OCI-LY3 (cell line): ENCODE results near the gene SELPLG.

ENCODE experiments used
- H2AFZ ChIP-seq: fragments of 200-600, 300-600 bp; shearing (Covaris generic); 2 replicates; pipeline ENCODE4 v1.6.0; 2014; ENCODE audit warnings: antibody characterized with exemption, low read depth, low read length
- H3K27ac ChIP-seq: fragments of 200-600, 300-600 bp; sonication (generic); 2 replicates; pipeline ENCODE4 v1.5.1; 2014; ENCODE audit warnings: mild to moderate bottlenecking, low read length, moderate library complexity, mixed read lengths
- H3K27me3 ChIP-seq: fragments of 200-600, 300-600 bp; sonication (generic); 2 replicates; pipeline ENCODE4 v1.6.1; 2014; ENCODE audit warnings: low read depth, low read length, mixed read lengths
- H3K36me3 ChIP-seq: fragments of 200-600, 300-600 bp; sonication (generic); replicated peaks from 2 replicates; pipeline ENCODE3; 2014; ENCODE audit warnings: low read depth, low read length, mixed read lengths
- H3K4me1 ChIP-seq: fragments of 300-600, 200-600 bp; sonication (generic); 2 replicates; pipeline ENCODE4 v1.6.1; 2014; ENCODE audit warnings: low read length, mixed read lengths
- H3K4me2 ChIP-seq: fragments of 200-600, 300-600 bp; sonication (generic); 2 replicates; pipeline ENCODE4 v1.6.1; 2014; ENCODE audit warnings: low read length, mixed read lengths
- H3K4me3 ChIP-seq: fragments of 300-600, 200-600 bp; sonication (generic); 2 replicates; pipeline ENCODE4 v1.5.1; 2014; ENCODE audit warnings: antibody characterized with exemption, mild to moderate bottlenecking, low read length, moderate library complexity
- H3K79me2 ChIP-seq: fragments of 300-600, 200-600 bp; shearing (Covaris generic); 2 replicates; pipeline ENCODE4 v1.6.1; 2014; ENCODE audit warnings: mild to moderate bottlenecking, low read length, mixed read lengths
- H3K9ac ChIP-seq: fragments of 300-600, 200-600 bp; shearing (Covaris generic); 2 replicates; pipeline ENCODE4 v1.6.0; 2014; ENCODE audit warnings: mild to moderate bottlenecking, low read length, moderate library complexity
- H3K9me3 ChIP-seq: fragments of 200-600, 300-600 bp; shearing (Covaris generic); 2 replicates; pipeline ENCODE4 v1.6.1; 2014; ENCODE audit warnings: low read length, mixed read lengths; ENCODE audit not compliant: insufficient read depth
- H4K20me1 ChIP-seq: fragments of 200-600, 300-600 bp; sonication (generic); 2 replicates; pipeline ENCODE4 v1.6.1; 2016; ENCODE audit warnings: low read length, mixed read lengths; ENCODE audit not compliant: insufficient read depth
- EZH2phosphoT487 ChIP-seq: fragments of 200-600 bp; shearing (Covaris generic); IDR thresholded peaks from 2 replicates; pipeline ENCODE4 v1.6.1; 2018; ENCODE audit warnings: antibody characterized with exemption, mixed run types, low read depth
- TF ChIP-seq, protein P1 (sequence below): fragments of 200-600, 300-600 bp; sonication (generic); IDR thresholded peaks from 2 replicates; pipeline ENCODE4 v1.5.1; 2014; ENCODE audit warnings: antibody characterized with exemption, low read length, low read depth

The SELPLG gene

DNA sequence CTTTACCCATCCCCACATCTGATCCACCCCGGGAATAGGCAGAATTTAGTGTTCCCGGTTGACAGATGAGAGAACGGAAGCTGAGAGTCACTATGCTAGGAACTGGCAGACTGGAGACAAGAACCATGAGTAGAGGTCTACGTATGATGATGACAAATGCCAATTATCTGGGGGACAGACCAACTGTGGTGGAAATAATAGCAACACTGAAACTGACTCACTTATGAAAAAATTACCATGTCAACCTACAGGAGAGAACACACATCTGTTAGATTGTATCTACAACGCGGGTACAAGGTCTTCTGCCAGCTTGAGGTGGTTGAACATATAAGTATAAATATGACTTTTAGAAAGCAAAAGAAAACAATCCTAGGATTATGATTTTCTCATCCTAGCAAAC, 15.4 kb upstream of the SELPLG start:
- H3K4me1 ChIP-seq: no peaks in the 10 kb centered on the region
- no peaks in the 10 kb centered on the region for H3K27me3 ChIP-seq
- H3K9ac ChIP-seq: no peak overlapping the region
- no peaks in the 10 kb centered on the region for H3K79me2 ChIP-seq
- no peaks in the 10 kb centered on the region for H4K20me1 ChIP-seq
- H3K4me3 ChIP-seq: no peak overlapping the region
- no peak for TF ChIP-seq EZH2phosphoT487
- TF ChIP-seq, protein P1, sequence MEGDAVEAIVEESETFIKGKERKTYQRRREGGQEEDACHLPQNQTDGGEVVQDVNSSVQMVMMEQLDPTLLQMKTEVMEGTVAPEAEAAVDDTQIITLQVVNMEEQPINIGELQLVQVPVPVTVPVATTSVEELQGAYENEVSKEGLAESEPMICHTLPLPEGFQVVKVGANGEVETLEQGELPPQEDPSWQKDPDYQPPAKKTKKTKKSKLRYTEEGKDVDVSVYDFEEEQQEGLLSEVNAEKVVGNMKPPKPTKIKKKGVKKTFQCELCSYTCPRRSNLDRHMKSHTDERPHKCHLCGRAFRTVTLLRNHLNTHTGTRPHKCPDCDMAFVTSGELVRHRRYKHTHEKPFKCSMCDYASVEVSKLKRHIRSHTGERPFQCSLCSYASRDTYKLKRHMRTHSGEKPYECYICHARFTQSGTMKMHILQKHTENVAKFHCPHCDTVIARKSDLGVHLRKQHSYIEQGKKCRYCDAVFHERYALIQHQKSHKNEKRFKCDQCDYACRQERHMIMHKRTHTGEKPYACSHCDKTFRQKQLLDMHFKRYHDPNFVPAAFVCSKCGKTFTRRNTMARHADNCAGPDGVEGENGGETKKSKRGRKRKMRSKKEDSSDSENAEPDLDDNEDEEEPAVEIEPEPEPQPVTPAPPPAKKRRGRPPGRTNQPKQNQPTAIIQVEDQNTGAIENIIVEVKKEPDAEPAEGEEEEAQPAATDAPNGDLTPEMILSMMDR: no peak
- no peaks in the 10 kb centered on the region for H3K9me3 ChIP-seq
- no peak overlapping the region for H3K4me2 ChIP-seq
- no peak overlapping the region for H2AFZ ChIP-seq
- H3K27ac ChIP-seq: no peak overlapping the region
- H3K36me3 ChIP-seq: peaks cover 49% of the 10 kb centered on the region

DNA sequence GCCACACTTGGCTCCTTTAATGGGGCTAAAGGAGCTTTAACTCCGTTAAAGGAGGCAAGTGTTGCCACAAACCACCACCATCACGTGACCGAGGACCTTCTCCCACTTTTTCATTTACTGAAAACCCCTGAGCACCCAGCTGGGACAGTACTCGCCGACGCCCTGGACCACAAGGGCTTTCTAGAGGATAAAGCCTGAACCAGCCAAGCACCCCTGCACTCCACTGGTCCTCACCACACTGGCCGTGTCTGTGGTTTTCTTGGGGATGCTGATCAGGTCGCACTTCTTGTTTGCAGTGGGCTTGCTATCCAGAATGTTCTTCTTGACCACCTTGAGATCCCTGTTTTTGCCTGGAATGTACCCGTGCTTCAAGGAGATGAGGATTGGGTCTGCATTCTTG, 14.7 kb upstream of the SELPLG start:
- TF ChIP-seq, protein P1: no peak
- no peak for TF ChIP-seq EZH2phosphoT487

DNA sequence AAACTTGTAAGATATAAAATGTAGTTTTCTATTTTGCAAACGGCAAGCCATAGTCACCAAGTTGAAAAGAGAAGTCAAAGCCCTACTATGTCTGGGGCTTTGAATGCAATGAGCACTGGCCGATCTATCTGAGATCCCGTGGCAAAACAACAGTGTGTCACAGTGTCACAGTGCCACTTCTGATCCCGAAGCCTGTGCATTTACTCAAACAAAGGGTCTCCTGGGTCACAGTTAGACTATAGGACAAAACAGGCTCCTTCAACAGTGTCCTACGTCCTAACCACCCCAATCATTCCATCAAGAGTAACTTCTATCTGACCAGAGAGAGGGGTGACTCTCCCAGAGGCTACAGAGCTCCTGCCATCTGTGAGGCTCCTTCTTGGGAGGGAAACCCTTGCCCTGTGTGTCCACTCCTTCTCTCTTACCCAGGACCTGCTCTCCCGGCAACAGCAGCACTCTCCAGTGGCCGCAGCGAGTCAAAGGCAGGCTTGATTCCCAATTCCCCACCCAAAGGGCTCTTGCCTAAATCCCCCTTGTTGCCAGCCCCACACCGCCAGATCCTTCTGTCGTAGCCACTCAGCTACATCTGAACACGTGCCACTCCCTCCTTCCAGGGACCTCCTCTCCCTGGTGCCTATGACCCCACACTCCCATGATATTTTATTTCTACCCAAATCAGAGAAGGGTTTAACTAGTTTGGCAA, 14.0 kb upstream of the SELPLG start:
- Histone ChIP-seq H3K9ac (no peak overlapping the region), H3K27me3 (no peaks in the 10 kb centered on the region), H3K9me3 (no peaks in the 10 kb centered on the region), H3K27ac (no peak overlapping the region), H2AFZ (no peak overlapping the region), H4K20me1 (no peaks in the 10 kb centered on the region), H3K79me2 (no peaks in the 10 kb centered on the region), H3K36me3 (peaks cover 52% of the 10 kb centered on the region), H3K4me1 (peaks cover 7% of the 10 kb centered on the region), H3K4me3 (no peak overlapping the region), H3K4me2 (no peak overlapping the region)
- TF ChIP-seq EZH2phosphoT487: no peak
- TF ChIP-seq, protein P1: no peak

More for the DNA sequence above, 14.7 kb upstream of the SELPLG start:
- H2AFZ ChIP-seq: no peak overlapping the region
- no peak overlapping the region for H3K9ac ChIP-seq
- H3K9me3 ChIP-seq: no peaks in the 10 kb centered on the region
- H3K36me3 ChIP-seq: peaks cover 49% of the 10 kb centered on the region
- H3K4me3 ChIP-seq: no peak overlapping the region
- peaks cover 1% of the 10 kb centered on the region for H3K4me1 ChIP-seq
- H4K20me1 ChIP-seq: no peaks in the 10 kb centered on the region
- H3K27ac ChIP-seq: no peak overlapping the region
- no peaks in the 10 kb centered on the region for H3K79me2 ChIP-seq
- no peak overlapping the region for H3K4me2 ChIP-seq
- H3K27me3 ChIP-seq: no peaks in the 10 kb centered on the region

- Histone ChIP-seq H3K9ac (no peak overlapping the region), H3K4me1 (peaks cover 16% of the 10 kb centered on the region), H3K4me2 (no peak overlapping the region), H3K27me3 (no peaks in the 10 kb centered on the region), H3K27ac (no peak overlapping the region), H3K4me3 (no peak overlapping the region), H3K36me3 (peaks cover 47% of the 10 kb centered on the region), H3K79me2 (no peaks in the 10 kb centered on the region), H4K20me1 (no peaks in the 10 kb centered on the region), H3K9me3 (no peaks in the 10 kb centered on the region), H2AFZ (no peak overlapping the region)
- TF ChIP-seq, protein P1: no peak
- no peak for TF ChIP-seq EZH2phosphoT487
These were observed 13.2 kb upstream of the SELPLG start for GRCh38 chr12:108646600-108647579.
